ENCODE measurements around the gene LRRC8D.
A peak's percentile ranks its signal among the peaks of the same experiment; 100 is the strongest.
"Not testable (repeated sequence)": the region's sequence is repeated elsewhere in the genome, so short reads cannot be mapped to it uniquely, and the experiment has no call there.

Gene LRRC8D

DNA sequence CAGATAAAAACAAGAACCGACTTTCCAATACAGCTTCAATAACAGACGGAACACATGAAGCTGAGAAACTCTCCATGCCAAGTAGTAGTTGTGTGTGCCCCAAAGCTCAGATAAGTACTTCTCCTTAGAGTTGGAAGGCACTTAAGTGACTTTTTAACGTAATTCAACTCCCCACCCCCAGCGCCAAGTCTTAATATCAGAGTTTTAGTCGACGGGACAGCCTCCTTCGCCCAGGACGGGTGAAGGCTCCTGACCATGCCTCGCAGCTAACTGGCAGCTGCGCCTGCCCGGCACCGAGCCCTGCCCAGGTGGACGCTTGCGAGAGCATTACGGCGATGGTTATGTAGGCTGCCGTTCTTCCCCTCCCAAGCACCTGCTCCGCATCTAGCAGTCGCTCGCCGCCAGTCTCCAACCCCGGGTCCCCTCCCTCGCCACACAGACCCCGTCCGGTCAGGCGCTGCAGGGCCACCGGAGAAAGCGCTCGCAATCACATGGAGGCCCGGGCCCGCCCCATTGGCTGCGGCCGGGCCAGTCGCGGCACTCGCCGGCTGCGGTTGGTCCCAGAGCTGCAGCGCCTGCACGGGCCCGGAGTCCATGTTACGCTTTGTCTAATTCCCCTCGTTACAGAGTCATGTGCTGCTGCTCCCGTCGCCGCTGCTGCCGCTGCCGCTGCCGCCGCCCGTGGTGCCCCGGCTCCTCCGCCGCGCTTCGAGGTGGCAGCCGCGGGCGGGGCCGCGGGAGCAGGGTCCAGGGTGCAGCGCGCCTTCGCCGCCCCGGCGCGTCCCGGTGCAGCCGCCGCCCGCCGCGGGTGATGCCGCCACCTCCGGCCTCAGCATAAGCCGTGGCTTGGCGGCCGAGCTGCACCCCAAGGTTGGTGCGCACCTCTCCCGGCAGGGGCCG is at the start of gene LRRC8D:
Gene LRRC8D, plus strand, starts transcription at position 611 of the 900 bp plus-strand sequence. CDS start 112,037 bp downstream, outside the sequence.
- DNase-seq (ENCODE audit: low spot score) = peak; percentile 75

DNA sequence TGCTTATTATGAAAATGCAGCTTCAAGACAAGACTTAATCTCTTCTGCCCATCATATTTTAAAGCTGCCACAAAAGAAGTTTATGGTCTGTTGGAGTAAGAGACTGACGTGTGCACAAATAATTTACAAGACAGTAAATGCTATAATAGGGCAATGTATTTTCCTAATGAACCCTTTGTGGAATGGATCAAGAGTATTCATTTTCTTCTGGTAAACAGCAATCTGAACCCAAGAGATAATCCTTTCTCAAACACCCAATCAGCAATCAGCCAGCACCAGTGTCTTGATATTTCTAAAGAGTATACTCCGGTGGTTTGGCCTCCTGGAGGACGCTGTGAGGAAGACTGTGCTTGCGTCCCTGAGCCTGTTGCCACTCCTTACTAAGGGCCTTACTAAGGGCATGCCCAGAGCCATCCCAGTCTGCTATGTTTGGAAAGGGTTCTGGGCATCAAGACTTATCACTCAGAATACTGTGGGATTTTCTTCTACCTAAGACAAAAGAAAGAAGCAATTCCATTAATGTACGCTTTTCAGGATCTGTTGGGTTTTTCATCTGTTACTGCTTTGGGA is 48.8 kb upstream of the LRRC8D start:
- no peak for DNase-seq (ENCODE audit: low spot score)

DNA sequence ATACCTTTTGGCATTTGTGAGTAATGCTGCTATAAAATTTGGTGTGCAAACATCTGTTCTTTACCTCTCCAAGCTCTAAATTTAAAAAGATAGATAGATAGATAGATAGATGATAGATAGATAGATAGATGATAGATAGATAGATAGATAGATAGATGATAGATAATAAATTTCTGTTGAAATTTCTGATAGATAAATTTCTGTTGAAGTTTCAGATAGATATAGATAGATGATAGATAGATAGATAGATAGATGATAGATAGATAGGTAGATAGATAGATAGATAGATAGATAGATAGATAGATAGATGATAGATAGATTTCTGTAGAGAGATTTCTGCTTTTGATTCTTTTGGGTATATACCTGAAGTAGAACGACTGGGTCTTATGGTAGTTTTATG is 44.7 kb upstream of the LRRC8D start:
- not testable (repeated sequence) for DNase-seq (ENCODE audit: low spot score)

DNA sequence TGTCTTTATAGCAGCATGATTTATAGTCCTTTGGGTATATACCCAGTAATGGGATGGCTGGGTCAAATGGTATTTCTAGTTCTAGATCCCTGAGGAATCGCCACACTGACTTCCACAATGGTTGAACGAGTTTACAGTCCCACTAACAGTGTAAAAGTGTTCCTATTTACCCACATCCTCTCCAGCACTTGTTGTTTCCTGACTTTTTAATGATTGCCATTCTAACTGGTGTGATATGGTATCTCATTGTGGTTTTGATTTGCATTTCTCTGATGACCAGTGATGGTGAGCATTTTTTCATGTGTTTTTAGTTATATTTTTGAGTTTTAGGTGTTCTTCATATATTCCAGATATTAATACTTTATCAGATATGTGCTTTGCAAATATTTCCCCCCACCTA is 43.6 kb upstream of the LRRC8D start:
- DNase-seq (ENCODE audit: low spot score) = not testable (repeated sequence)

DNA sequence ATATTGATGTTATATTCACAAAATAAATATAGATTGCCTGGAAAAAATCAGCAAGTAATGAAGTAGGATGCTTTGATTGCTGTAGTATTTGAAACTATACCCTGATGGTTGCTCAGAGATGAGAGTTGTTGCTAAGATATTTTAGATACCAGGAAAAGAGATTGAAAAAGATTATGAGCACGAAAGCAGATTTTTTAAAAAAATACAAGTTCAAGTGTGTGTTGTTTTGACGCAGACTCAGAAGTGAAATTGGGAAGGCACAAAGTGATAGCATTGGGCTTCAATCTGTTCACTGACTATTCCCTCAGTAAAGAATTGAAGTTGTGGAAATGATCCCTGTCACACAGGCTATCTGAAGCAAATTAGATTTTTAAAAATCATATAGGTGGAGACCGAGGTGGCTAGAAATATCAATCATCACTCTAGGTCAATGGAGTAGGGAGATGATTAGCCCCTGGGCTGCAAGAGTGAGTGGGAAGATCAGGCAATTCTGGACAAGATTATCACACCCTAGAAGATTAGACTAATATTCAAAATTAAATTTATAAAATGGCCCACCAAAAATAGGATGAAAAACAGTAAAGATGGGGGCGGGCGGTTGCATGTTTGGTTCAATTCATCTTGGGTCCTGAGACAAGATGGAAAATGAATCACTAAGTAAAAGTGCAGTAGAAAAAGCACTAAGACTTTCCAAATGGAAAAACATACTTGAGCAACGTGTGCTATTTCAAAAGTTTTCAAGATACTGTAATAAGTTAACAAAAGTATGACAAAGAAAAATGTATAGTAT is 41.5 kb upstream of the LRRC8D start:
- DNase-seq (ENCODE audit: low spot score) = no peak

DNA sequence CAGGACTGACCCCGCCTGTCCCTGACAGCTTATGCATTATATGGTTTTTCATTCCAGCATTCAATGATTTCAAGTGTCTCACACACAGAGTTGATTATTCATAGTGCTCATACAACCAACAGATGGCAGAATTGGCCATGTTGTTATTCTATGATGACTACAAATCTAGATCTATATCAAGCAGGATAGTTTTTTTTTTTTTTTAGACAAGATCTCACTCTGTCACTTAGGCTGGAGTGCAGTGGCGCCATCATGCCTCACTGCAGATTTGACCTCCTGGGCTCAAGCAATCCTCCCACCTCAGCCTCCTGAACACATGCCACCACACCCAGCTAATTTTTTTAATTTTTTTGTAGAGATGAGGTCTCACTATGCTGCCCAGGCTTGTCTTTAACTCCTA is 40.1 kb upstream of the LRRC8D start:
- DNase-seq (ENCODE audit: low spot score) = no peak

DNA sequence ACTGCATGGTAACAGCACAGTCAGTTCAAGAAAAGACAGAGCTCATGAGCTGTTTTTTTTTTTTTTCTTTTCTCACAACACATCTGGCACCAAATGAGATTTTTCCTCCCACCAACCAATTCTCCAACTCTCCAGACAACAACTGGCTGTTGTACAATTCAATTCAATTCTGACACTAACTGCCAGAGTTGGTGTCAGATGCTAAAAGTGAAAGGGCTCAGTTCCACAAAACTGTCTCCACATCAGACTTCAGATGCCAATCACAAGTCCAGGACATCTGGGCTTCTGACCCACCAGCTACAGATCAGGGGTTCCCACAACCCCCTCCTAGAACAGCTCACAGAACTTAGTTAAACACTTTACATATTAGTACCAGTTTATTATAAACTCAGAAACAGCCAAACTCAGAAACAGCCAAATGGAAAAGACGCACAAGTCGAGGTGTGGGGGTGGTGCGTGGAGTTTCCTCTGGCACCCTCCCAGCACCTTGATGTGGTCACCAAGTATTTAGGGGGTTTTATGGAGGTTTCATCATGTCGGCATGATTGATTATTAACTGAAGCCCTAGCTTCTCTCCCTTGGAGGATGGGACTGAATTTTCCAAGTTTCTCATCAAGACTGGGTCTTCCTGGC is 39.2 kb upstream of the LRRC8D start:
- DNase-seq (ENCODE audit: low spot score) = no peak

DNA sequence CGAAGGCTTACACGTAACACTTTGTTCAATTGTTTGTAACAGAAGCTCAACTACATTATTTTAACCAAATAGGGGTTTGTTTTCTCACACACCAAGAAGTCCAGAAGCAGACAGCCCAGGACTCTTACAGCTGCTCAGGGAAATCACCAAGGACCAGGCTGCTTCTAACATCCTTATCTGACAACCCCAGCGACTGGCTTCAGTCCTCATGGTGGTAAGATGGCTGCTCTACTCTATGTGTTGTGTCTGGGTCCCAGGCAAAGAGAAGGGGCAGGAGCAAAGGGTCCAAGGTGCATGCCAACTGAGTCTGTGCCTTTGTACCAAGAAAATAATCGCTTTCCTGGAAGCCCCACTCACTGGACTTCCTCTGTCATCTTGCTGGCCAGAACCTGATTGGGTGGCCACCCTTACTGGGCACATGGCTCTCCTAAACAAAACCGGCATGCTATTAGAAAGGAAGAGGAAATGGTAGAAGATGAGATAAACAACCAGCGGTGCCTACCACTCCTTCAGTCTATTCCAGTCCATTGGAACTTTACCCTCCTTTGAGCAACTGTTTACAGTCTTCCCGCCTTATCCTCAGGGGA is 34.1 kb upstream of the LRRC8D start:
- DNase-seq (ENCODE audit: low spot score) = no peak

DNA sequence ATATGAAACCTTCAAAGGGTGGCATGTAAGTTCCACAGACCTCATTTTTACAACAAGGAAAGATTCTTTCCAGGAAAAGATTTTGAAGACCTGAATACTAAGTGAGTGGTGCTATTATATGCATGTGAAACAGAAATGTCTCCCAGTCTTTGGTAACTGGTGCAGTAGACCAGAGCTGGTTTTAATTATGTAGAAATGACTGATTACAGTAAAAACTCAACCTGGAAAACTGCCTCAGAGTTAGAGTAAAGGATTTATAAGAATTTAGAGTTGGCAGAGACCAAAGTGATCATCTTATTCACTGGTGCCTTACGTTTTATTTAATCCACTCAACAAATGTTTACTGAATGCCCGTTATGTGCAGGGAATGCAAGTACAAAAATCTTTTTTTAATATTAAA is 30.2 kb upstream of the LRRC8D start:
- DNase-seq (ENCODE audit: low spot score) = no peak

DNA sequence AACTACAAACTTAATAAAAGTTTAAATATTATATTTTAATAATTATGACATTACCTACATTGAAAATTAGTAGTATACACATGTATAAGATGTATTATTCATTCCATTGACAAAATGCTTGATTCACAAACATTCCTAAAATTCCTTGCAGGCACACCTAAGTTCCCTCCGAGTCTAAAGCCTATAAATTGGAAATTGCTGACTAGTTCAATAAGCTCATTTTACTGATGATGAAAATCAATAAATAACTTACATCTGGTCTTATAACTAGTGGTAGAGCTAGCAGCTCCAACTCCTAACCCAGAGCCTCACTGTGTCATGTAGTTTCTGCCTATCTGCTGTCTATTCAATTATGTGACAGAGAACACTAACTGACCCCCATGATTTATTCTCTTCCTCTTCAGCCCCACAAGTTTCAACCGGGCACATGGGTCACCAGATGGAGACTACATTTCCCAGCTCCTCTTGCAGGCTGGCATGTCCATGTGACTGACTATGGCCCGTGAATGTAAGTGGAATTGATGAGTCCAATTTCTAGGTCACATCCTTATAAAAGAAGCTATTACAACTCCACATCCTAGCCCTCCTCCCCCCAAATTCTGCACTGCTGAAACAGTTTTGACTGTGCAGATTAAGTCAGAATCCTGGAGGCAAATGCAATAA is 29.6 kb upstream of the LRRC8D start:
- no peak for DNase-seq (ENCODE audit: low spot score)

DNA sequence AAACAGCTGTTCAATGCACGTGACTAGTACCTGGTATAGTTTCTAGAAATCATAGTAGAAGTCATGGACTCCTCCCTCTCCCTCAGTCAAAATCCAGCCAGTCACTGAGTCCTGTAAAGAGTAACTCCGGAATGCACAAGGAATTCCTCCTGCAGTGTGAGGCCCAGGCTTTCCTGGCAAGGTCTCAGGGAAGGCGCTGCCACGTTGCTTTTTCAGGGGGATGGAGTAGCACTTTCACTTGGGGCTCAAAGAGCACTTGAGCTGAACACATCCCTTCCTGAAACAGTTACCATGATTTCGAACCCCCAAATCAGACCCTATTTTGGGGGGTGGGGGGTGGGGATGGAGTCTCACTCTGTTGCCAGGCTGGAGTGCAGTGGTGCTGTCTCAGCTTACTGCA is 26.4 kb upstream of the LRRC8D start:
- DNase-seq (ENCODE audit: low spot score) = no peak

DNA sequence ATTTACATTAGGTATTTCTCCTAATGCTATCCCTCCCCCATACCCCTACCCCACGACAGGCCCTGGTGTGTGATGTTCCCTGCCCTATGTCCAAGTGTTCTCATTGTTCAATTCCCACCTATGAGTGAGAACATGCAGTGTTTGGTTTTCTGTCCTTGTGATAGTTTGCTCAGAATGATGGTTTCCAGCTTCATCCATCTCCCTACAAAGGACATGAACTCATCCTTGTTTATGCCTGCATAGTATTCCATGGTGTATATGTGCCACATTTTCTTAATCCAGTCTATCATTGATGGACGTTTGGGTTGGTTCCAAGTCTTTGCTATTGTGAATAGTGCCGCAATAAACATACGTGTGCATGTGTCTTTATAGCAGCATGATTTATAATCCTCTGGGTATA is 25.3 kb upstream of the LRRC8D start:
- not testable (repeated sequence) for DNase-seq (ENCODE audit: low spot score)

DNA sequence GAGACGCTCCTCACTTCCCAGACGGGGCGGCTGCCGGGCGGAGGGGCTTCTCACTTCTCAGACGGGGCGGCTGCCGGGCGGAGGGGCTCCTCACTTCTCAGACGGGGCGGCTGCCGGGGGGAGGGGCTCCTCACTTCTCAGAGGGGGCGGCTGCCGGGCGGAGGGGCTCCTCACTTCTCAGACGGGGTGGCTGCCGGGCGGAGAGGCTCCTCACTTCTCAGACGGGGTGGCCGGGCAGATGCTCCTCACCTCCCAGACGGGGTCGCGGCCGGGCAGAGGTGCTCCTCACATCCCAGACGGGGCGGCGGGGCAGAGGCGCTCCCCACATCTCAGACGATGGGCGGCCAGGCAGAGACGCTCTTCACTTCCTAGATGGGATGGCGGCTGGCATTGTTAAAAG is 23.0 kb upstream of the LRRC8D start:
- DNase-seq (ENCODE audit: low spot score) = not testable (repeated sequence)

DNA sequence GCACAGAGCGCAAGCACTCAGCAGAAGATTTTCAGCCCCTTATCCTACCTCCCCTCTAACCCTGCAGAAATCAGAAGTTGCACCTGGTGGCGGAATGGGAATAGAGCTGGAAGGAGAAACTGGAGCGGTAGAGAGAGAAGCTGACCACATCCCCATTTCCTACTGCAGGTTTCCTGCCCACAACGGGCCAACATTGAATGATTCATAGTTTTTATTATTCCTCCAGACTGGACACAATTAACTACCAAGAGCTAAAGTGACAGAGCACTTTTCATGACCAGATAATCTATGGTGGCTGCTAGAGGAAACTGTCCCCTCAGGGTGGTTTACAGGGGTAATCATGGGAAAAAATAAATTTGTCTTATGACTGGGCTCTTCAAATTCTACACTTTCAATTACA is 21.3 kb upstream of the LRRC8D start:
- no peak for DNase-seq (ENCODE audit: low spot score)

DNA sequence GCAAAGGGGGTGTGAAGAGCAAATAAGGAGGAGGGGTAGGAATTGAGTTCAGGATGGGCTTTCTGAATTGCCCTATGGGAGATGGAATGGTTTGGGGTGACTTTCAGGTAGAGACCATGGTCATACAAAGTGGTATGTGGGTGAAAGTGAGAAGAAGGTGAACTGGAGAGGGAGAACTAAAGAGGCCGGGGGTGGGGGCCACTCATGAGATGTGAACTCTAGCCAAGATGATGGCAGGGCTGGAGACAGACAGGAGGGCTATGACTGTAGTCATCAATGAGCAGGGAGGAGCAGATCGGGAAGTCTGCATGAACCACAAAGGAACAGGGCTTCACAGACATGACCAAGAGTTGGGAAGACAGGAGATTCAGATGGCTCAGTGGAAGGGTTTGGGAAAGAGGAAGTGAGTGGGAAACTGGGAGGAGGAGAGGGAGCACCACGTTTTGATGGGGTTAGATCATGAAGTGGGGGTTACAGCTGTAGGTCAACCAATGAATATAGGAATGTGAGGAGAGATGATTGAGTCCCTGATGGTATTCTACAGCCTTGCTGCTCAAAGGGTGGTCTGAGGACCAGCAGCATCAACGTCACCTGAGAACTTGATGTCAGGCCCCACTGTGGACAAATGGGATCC is 20.7 kb upstream of the LRRC8D start:
- DNase-seq (ENCODE audit: low spot score) = no peak

DNA sequence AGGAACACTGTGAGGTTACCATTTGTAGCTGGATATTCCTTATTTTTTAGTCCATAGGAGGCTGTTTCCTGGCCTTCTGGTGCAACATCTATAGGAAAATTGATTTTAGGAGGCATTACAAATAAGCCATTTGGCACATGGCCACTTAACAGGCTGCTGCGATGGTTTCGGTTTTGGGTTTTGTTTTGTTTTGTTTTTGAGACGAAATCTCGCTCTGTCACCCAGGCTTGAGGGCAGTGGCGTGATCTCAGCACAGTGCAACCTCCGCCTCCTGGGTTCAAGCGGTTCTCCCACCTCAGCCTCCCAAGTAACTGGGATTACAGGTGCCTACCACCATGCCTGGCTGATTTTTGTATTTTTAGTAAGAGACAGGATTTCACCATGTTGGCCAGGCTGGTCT is 20.1 kb upstream of the LRRC8D start:
- DNase-seq (ENCODE audit: low spot score) = no peak

DNA sequence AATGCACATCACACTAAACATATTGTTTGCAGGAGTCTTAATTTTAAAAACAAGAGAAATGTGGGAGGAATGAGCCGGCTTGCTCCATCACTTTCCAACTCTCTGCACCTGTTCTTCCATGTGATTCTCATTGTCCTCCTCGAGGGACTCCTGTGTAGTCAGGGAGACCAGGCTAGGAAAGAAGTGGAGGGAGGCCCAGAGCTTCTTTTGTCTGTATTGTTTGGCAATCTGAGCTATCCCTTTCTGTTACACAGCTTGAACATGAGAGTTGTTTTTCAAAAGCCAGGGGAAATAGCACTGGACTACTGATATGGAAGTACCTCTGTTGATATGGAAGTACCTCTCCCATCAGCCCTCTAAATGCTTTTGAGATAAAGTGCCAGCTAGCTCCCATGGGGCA is 18.8 kb upstream of the LRRC8D start:
- no peak for DNase-seq (ENCODE audit: low spot score)

DNA sequence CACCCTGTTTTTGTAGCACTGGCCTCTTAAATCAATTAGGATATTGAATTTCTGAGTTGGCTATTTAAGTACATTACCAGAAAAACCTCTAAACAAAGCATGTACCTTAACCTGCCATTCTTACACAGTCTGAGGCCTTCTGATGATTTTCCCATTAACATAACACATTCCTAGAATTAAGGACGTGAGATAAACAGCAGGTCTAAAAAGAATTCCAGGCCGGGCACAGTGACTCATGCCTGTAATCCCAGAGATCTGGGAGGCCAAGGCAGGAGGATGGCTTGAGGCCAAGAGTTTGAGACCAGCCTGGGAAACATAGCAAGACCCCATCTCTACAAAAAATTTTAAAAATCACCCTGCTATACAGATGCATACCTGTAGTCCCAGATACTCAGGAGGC is 18.0 kb upstream of the LRRC8D start:
- no peak for DNase-seq (ENCODE audit: low spot score)

DNA sequence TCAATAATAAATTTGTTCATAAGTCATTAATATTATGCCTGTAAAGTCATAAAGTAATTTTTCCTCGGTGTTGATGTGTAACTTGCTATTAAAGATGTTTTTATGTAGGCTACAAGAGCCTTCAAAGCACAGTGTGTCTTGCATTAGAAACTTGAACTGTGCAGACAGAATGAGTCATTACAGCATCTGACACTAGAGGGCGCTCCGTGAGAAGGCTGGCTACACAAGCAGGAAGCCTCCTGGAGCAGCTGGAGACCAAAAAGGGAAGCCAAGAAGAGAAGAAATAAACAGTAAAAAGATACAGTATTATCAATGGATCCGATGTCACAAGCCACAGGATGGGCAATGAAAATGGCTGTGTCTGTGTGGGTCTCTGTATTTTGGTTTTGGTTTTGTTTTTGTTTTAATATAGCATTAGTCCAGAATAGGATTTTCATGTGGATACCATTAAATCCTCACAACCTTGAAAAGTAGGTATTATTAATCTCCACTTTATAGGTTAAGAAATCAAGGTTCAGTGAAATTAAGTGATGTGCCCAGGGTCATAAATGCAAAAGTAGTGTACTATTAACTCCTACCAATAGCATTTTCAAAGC is 16.1 kb upstream of the LRRC8D start:
- peak; percentile 56 for DNase-seq (ENCODE audit: low spot score)

DNA sequence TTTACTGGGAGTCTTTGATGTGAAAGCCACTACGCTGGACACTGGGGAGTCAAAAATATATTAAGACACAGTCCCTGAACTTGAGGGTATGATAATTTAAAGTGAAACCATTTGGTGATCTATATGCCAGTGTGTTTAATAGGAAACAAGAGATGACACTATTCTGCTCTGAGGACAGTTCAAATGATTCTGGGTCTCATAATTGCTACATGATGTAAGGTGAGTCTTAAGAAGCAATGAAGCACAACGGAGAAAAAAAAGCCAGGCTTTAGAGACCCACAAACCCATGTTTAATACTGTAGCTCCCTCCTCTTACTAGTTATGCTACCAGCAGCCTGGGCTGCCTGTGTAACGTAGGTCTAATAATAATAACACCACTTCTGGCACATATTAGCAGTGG is 14.2 kb upstream of the LRRC8D start:
- no peak for DNase-seq (ENCODE audit: low spot score)

DNA sequence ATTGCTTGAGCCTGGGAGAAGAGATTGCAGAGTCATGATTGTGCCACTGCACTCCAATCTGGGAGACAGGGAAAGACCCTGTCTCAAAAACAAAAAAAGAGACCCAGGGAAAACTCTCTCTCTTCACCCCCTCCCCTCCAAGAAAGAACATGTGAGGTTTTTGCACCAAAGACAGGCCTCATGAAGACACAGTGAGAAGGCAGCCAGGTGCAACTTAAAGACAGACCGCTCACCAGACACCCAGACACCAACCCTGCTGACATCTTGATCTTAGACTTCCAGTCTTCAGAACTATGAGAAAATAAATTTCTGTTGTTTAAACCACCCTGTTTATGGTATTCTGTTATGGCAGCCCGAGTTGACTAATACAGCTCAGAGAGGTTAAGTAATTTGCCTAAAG is 13.3 kb upstream of the LRRC8D start:
- DNase-seq (ENCODE audit: low spot score) = no peak

Measured in HuH-7.5 (cell line).